NCI-H2196 (cell line): ENCODE measurements around the gene SHROOM4.

Source experiments
- DNase-seq: peaks from one replicate; lab custom pipeline; 2025; ENCODE audit not compliant: unreplicated experiment; lab: John Stamatoyannopoulos, UW

SHROOM4 gene

GRCh38 chrX:50707955-50708699 lies 105.9 kb downstream of the SHROOM4 start:
- no peak for DNase-seq

GRCh38 chrX:50707405-50707804 lies 106.6 kb downstream of the SHROOM4 start:
- no peak for DNase-seq

GRCh38 chrX:50705042-50705441 lies 109.0 kb downstream of the SHROOM4 start:
- no peak for DNase-seq

- no peak for DNase-seq
Measured at GRCh38 chrX:50704360-50704759, 109.6 kb downstream of the SHROOM4 start.

- DNase-seq: no peak
Measured at GRCh38 chrX:50700921-50701320, 113.1 kb downstream of the SHROOM4 start.

GRCh38 chrX:50698944-50699343 lies 115.0 kb downstream of the SHROOM4 start:
- no peak for DNase-seq

- DNase-seq: no peak
Measured at GRCh38 chrX:50697691-50698090, 116.3 kb downstream of the SHROOM4 start.

GRCh38 chrX:50691820-50692219 lies 122.2 kb downstream of the SHROOM4 start:
- peak; percentile 1 for DNase-seq

GRCh38 chrX:50684871-50685270 lies 129.1 kb downstream of the SHROOM4 start:
- DNase-seq: no peak

GRCh38 chrX:50680990-50681389 lies 133.0 kb downstream of the SHROOM4 start:
- DNase-seq: no peak

- no peak for DNase-seq
Measured at GRCh38 chrX:50677789-50678188, 136.2 kb downstream of the SHROOM4 start.

GRCh38 chrX:50671661-50672060 lies 142.3 kb downstream of the SHROOM4 start:
- DNase-seq: no peak

- no peak for DNase-seq
Measured at GRCh38 chrX:50668860-50669259, 145.1 kb downstream of the SHROOM4 start.

- DNase-seq: no peak
Measured at GRCh38 chrX:50648156-50648555, 165.8 kb downstream of the SHROOM4 start.

GRCh38 chrX:50644496-50644895 lies 169.5 kb downstream of the SHROOM4 start:
- DNase-seq: no peak

- DNase-seq: no peak
Measured at GRCh38 chrX:50643525-50644137, 170.4 kb downstream of the SHROOM4 start.

GRCh38 chrX:50638123-50638522 lies 175.9 kb downstream of the SHROOM4 start:
- no peak for DNase-seq

- DNase-seq: no peak
Measured at GRCh38 chrX:50635817-50636365, 178.1 kb downstream of the SHROOM4 start.

GRCh38 chrX:50635162-50635561 lies 178.8 kb downstream of the SHROOM4 start:
- DNase-seq: no peak

GRCh38 chrX:50629774-50630173 lies 184.2 kb downstream of the SHROOM4 start:
- no peak for DNase-seq

GRCh38 chrX:50627696-50628095 lies 186.3 kb downstream of the SHROOM4 start:
- DNase-seq: no peak

GRCh38 chrX:50626432-50626831 lies 187.6 kb downstream of the SHROOM4 start:
- no peak for DNase-seq
